GM18505 (cell line): ENCODE data around the gene LAMB4.

Experiments
- ATAC-seq: cut with Tn5 transposase; IDR thresholded peaks from one replicate; pipeline ENCODE4 v1.9.1; 2021; ENCODE audit not compliant: unreplicated experiment
- POLR2A ChIP-seq: IDR thresholded peaks from 4 replicates; pipeline ENCODE4 v1.6.1; 2011; ENCODE audit warnings: borderline replicate concordance; ENCODE audit not compliant: insufficient read depth, insufficient read length; ENCODE audit errors: extremely low read depth

The LAMB4 gene

DNA sequence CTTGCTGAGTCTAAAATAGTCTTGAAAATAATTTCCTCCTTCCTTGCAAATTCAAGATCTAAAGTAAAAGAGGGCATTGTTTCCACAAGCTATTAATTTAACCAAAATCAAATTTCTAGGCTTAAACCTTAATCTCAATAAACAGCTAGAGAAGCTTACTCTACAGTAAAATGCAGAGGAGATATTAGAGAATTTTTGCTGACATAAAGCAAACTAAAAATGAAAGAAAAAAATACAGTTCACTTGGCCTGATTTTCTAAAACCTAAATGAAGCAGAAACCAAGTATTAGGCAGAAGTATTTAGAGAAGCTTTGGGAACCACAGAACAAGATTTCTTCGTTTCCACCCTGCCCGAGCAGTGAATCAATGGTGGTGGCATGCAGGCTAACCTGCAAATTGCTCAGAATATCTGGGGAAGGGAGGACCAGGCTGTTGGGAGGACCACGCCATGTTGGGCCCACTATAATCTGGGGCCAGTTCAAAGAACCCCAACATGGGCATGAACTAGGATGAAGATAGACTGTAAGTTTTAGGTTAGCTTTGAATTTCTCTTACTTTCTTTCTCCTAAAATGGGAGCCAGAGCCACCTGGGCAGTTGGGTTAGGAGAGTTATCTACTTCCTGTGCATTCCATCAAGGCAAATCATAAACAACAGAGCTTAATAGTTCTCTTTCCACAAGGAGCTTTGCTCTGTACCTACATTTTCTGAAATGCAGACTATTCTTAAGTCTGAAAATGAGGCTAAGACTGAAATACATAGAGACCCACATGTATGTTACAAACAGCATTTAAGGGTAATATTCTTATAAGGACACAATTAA, 131.3 kb downstream of the LAMB4 start:
- ATAC-seq, result no peak
- no peak for TF ChIP-seq POLR2A

DNA sequence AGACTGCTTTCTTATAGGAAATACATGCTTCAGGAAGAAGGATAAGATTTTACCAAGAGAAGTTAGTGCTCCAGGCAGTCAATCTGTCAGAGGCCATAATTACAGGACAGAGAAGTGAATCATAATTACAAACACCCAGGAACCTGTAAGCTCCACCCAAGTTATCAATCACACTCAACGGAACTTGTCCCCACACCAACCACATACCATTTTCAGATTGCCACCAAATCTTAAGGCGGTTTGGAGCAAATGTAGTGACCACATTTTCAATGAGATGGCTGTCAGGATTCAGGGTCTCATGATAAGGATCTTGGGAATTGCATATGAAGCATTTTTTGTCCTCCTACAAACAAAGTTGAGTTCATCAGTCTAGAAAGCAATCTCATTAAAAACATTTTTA, 132.0 kb downstream of the LAMB4 start:
- ATAC-seq, result no peak

DNA sequence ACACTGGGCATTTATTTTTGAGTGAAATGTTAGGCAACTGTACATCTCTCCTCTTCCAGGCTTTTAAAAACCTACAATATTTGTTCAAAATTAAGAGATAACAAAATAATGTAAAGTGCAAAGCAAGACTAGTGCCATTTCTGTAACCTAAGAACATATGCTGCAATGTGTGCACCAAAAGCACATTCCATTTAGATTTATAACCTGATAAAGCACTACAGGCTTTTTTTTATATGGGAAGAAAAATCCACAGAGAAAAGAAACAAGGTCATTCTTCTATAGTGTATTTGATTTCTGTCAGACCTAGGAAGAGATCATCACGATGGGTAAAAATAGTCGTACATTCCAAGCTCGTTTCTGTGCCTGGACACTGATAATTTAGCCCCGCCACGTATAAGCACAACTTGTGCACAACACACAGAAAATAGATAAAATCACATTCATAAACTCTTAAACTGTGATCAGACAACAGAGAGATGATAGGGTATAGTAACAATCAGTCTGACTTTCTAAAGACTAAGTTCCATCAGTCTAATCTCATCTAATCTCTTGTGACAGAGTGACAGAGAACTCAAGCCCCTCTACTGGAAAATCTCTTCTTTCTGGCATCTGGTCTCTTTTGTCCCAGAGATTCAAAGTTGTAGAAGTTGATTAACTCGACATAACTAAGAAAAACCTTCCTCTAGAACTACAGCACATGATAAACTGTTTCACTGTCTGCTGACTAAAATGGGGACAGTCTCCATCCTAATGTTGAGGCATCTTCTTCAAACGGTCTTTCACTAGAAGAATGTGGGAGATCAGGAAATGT, 133.9 kb downstream of the LAMB4 start:
- no peak for ATAC-seq
- TF ChIP-seq POLR2A, result no peak

More for the DNA sequence above, 132.0 kb downstream of the LAMB4 start:
- TF ChIP-seq POLR2A, result no peak

DNA sequence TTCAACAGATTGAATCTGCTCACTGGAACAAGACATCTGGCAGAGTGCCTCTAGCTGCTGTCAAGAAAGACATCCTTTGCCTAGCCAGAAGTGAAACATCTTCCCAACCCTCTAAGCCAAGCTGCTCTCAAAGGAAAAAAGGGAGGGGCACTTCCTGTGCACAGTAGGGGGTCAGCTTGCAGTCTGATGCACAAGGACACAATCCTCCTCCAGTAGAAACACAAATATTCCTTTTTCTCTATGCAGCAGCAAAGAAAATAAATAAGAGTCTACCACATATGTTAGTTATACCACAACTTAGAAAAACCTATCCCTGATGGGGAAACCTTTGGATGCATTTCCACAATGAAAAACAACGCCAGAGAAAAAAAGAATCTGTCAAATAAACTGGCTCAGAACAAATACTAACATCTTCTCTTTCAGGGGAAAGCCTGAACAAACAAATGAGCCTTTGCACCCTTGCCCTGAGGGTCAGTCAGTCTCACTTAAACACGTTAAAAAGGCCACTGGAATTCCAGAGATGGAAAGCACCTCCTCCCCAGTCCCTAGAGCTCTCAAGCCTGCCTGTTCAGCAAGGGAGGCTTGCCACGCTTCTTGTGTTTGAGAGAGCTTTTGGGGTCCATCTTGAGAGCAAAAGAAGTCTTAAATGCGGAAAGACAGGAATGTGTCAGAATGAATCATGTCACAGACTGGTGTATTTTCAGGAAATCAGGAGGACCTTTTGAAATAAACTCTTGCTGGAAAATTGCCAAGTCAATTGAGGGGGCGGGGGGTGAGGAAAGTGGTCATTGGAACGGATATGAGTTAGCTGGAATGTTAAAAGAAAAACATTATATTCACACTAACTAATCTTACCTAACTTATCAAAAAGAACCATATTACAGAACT, 134.7 kb downstream of the LAMB4 start:
- TF ChIP-seq POLR2A, result no peak
- no peak for ATAC-seq

DNA sequence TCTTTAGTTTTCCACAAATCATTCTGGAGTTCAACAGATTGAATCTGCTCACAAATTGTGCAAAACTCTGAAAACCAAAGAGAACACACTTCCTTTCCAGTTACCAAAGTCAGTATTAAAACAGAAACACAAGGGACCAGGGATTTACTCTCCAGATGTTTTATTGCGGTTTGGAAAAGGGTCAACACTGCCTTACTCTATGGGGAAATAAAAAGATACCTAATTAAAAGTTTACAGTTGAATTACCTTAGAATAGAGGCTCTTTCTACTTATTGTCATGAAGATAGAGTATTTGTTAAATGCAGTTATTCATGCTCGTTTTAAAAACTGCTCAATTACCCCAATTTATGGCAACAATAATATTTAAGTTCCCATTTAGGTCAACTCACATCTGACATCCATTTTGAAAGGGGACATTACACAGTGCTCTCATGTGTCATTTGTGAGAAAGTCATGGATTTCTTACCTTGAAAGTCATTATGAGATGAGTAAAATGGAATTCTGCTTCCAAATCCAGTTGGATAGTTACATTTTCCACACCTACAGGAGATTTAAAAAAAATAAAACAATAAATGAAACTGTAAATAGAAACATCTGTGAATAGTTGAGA, 135.6 kb downstream of the LAMB4 start:
- TF ChIP-seq POLR2A, result no peak
- ATAC-seq, result no peak

DNA sequence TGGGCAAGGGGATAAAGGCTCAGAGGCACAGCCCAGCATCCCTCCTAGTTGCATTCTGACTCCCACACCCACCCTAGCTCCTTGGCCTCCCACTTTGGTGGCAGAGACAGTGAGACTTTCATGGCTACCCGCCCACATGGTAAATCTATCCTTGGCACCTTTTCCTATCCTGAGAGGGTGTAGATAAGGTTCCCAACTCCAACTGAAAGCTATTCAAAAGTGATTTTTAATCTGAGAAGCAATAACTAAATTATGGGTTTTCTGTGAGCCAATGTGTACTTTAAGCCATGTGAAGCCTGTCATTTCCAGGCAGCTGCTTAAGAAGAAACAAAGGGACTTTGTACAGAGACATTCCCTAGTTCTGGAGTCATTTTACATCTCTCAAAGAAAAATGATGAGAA, 136.3 kb downstream of the LAMB4 start:
- TF ChIP-seq POLR2A, result no peak
- ATAC-seq, result no peak

DNA sequence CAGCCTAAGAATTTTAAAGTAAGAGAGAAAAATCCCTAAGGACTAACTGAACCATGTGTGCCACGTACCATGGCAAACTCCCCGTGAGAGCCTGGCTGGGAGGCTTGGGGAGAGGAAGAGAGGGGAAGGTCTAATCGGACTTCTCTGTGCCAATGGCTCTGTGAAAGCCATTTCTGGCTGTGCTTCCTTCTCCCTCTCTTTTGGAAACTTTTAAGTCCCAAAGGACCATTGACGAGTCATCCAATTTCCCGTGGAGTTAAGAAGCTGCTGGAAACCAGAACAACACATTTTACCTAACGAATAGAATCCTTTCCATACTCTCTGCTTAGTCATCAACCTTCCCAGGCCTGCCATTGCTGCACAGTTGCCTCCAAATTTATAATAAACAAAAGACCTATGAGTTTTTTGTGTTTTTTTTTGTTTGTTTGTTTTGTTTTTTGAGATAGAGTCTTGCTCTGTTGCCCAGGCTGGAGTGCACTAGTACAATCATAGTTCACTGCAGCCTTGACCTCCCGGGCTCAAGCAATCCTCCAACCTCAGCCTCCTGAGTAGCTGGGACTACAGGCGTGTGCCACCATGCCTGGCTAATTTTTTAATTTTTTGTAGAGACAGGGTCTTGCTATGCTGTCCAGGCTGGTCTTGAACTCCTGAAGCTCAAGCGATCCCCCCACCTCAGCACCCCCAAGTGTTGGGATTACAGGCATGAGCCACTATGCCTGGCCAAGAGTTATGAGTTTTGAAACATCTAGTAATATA, 140.4 kb downstream of the LAMB4 start:
- ATAC-seq, result no peak
- no peak for TF ChIP-seq POLR2A

DNA sequence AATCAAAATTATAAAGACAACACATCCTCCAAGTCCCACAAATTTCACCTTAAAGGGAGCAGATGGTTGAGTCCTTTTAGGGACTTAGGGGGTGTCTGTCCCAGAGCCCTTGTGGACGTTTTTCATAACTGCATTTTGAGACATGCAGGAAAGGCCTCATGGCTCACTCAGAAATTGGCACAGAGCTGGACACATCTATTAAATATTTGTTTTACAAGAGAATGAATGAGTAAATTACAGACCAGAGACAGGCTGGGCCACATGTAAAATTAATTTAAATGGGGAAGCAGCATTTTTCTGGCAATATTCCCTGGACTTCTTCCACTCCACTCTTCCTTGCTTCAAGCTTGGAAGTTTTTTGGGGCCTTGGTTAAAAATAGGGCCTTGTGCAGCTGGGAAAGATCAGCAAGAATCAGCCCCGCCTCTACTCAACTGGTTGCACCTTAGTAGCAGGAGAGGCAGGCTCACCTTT, 147.2 kb downstream of the LAMB4 start:
- no peak for TF ChIP-seq POLR2A
- no peak for ATAC-seq

DNA sequence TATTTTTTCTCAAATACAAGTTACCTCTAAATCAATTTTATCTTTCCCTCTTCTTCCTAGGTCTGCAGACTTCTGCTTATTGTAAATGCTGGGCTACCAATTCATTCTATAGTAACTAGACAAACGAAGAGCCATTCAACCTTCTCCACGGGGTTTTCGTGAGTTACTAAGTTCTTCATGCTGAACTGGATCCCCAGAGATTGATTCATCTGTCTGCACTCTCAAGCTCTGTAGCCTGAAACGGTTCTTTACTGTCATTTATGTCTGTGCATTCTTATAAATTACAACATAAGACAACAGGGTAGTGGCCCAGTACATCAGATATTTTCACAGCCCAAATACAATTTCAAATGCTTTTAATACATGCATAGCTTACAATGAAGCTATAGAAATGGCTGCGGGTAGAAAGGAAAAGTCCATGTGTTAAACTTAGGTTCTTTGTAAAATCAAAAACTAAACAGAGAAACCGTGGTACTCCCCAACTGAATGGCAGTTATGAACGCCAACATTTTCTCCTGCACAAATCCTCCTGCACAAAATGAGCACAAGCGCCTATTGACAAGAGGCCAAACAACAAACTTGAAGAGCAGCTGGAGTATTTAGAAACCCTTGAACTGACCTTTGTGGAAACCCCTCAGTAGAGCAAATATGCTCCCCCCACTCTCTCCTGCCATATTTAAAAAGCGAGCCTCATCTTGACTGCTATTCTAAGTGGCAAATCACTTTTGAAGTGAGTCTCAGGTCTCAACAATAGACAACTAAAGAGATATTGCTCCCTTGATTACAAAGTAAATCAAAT, 147.9 kb downstream of the LAMB4 start:
- no peak for ATAC-seq
- no peak for TF ChIP-seq POLR2A

DNA sequence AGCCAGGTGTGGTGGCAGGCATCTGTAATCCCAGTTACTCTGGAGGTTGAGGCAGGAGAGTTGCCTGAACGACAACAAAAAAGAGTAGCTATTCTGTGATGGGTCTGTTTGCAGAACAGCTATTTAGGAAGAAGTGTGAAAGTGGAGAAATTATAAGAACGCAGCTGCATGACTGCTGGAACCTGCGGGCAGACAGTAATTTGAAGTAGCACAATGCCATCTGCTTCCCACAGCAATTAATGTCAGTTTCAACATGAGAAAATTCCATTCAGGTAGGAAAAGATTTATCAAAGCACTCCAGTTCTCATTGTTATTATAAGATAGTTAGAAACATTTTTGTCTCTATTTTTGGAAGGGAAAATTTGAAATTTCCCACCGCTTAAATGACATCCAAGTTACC, 148.7 kb downstream of the LAMB4 start:
- TF ChIP-seq POLR2A, result no peak
- ATAC-seq, result no peak

DNA sequence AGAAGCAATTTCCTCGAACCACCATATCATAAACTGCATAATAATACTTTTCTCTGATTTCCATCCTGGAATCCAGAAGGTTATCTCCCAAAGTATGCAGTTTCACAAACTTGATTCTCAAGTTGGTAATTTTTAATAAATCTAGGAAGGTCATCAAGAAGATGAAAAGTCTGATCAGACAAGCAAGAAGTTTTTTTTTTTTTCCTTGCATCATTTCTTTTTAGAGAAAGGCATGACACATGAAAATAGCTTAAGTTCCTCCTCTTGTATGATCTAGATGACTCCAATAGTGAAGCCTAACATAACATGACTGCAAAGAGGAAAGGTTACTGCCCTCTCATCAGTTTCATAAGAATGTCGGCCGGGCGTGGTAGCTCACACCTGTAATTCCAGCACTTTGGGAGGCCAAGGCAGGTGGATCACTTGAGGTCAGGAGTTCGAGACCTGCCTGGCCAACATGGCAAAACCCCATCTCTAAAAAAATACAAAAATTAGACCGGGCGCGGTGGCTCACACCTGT, 149.4 kb downstream of the LAMB4 start:
- no peak for TF ChIP-seq POLR2A

DNA sequence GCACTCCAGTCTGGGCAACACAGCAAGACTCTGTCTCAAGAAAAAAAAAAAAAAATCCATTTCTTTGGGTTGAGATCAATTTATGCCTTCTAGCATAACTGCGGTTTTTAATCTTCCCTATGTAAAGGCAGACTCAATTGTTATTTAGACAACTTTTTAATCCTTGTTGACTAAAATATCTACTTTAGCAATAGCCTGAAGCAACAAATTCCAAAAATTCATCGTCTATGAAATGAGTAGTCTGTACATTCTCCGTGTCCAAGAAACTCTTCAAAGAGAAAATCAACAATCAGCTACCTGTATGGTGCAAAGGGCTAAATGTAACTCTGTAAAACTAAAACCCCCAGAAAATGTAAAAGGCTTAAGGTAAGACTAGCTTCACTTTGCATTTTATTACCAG, 150.0 kb downstream of the LAMB4 start:
- ATAC-seq, result no peak

More for the DNA sequence above, 149.4 kb downstream of the LAMB4 start:
- no peak for ATAC-seq

More for the DNA sequence above, 150.0 kb downstream of the LAMB4 start:
- no peak for TF ChIP-seq POLR2A
